ENCODE measurements around the gene STAP2.
"Not testable (repeated sequence)": the region's sequence is repeated elsewhere in the genome, so short reads cannot be mapped to it uniquely, and the experiment has no call there.

The STAP2 gene

GRCh38 chr19:4298810-4299550, 39.6 kb downstream of the STAP2 start:
- DNase-seq (ENCODE audit: low spot score): no peak

- no peak for DNase-seq (ENCODE audit: low spot score)
Measured at GRCh38 chr19:4297901-4298809, 40.5 kb downstream of the STAP2 start.

GRCh38 chr19:4295972-4296771, 42.5 kb downstream of the STAP2 start:
- no peak for DNase-seq (ENCODE audit: low spot score)

- no peak for DNase-seq (ENCODE audit: low spot score)
Measured at GRCh38 chr19:4294389-4294788, 44.2 kb downstream of the STAP2 start.

- DNase-seq (ENCODE audit: low spot score): no peak
Measured at GRCh38 chr19:4292515-4292914, 46.1 kb downstream of the STAP2 start.

GRCh38 chr19:4291184-4291732, 47.4 kb downstream of the STAP2 start:
- no peak for DNase-seq (ENCODE audit: low spot score)

- no peak for DNase-seq (ENCODE audit: low spot score)
Measured at GRCh38 chr19:4288091-4288777, 50.4 kb downstream of the STAP2 start.

- not testable (repeated sequence) for DNase-seq (ENCODE audit: low spot score)
Measured at GRCh38 chr19:4286141-4286540, 52.5 kb downstream of the STAP2 start.

- no peak for DNase-seq (ENCODE audit: low spot score)
Measured at GRCh38 chr19:4284974-4285373, 53.7 kb downstream of the STAP2 start.

GRCh38 chr19:4284176-4284958, 54.3 kb downstream of the STAP2 start:
- DNase-seq (ENCODE audit: low spot score): peak; percentile 78

- DNase-seq (ENCODE audit: low spot score): no peak
Measured at GRCh38 chr19:4279530-4280422, 58.9 kb downstream of the STAP2 start.

- no peak for DNase-seq (ENCODE audit: low spot score)
Measured at GRCh38 chr19:4279267-4279529, 59.4 kb downstream of the STAP2 start.

- DNase-seq (ENCODE audit: low spot score): peak; percentile 68
Measured at GRCh38 chr19:4278419-4279266, 60.0 kb downstream of the STAP2 start, which contains the start of gene SHD. Gene SHD, plus strand, starts transcription at chr19:4279266. Its CDS starts 798 bp downstream, at chr19:4280064.

- DNase-seq (ENCODE audit: low spot score): no peak
Measured at GRCh38 chr19:4278010-4278409, 60.6 kb downstream of the STAP2 start.

GRCh38 chr19:4277191-4277696, 61.4 kb downstream of the STAP2 start:
- no peak for DNase-seq (ENCODE audit: low spot score)

GRCh38 chr19:4274321-4274686, 64.3 kb downstream of the STAP2 start:
- not testable (repeated sequence) for DNase-seq (ENCODE audit: low spot score)
